Measurements from ENCODE around the gene FAM89B.

The FAM89B gene

GRCh38 chr11:65613091-65613928, 41.0 kb downstream of the FAM89B start:
- no peak for DNase-seq

GRCh38 chr11:65615229-65615949, 43.1 kb downstream of the FAM89B start, which contains the start of gene PCNX3:
Gene PCNX3 (plus strand): TSS chr11:65615776. CDS start chr11:65616312, 536 bp downstream.
- DNase-seq: peak; percentile 100

- no peak for DNase-seq
Observed at GRCh38 chr11:65615950-65616574, 43.7 kb downstream of the FAM89B start.

GRCh38 chr11:65616575-65617001, 44.2 kb downstream of the FAM89B start:
- DNase-seq: no peak

- DNase-seq: no peak
Observed at GRCh38 chr11:65617136-65617850, 45.0 kb downstream of the FAM89B start.

- DNase-seq: no peak
Observed at GRCh38 chr11:65617990-65618751, 45.8 kb downstream of the FAM89B start.

- DNase-seq: no peak
Observed at GRCh38 chr11:65618763-65619162, 46.4 kb downstream of the FAM89B start.

- no peak for DNase-seq
Observed at GRCh38 chr11:65619281-65619928, 47.1 kb downstream of the FAM89B start.

- DNase-seq: no peak
Observed at GRCh38 chr11:65620666-65621065, 48.3 kb downstream of the FAM89B start.

GRCh38 chr11:65621460-65621859, 49.1 kb downstream of the FAM89B start:
- no peak for DNase-seq

GRCh38 chr11:65622011-65622410, 49.7 kb downstream of the FAM89B start:
- no peak for DNase-seq

- no peak for DNase-seq
Observed at GRCh38 chr11:65623177-65623576, 50.8 kb downstream of the FAM89B start.

All from activated T-cell treated with anti-CD3 and anti-CD28 coated beads for 4 hours (primary cell).